GM12874 (cell line): ENCODE results near the gene PITPNC1.

Source experiments
- CTCF ChIP-seq: IDR thresholded peaks from 2 replicates; pipeline ENCODE4 v1.5.1; 2011; ENCODE audit warnings: low read depth, mild to moderate bottlenecking, control low read depth, low read length, moderate library complexity; ENCODE audit not compliant: insufficient read depth

PITPNC1 gene

GRCh38 chr17:67400193-67400592 lies 23.1 kb downstream of the PITPNC1 start:
- no peak for TF ChIP-seq CTCF

GRCh38 chr17:67401106-67401505 lies 24.0 kb downstream of the PITPNC1 start:
- no peak for TF ChIP-seq CTCF

GRCh38 chr17:67401598-67402504 lies 24.8 kb downstream of the PITPNC1 start:
- no peak for TF ChIP-seq CTCF

GRCh38 chr17:67403065-67403464 lies 26.0 kb downstream of the PITPNC1 start:
- TF ChIP-seq CTCF = no peak

GRCh38 chr17:67403483-67403882 lies 26.4 kb downstream of the PITPNC1 start:
- no peak for TF ChIP-seq CTCF

DNA sequence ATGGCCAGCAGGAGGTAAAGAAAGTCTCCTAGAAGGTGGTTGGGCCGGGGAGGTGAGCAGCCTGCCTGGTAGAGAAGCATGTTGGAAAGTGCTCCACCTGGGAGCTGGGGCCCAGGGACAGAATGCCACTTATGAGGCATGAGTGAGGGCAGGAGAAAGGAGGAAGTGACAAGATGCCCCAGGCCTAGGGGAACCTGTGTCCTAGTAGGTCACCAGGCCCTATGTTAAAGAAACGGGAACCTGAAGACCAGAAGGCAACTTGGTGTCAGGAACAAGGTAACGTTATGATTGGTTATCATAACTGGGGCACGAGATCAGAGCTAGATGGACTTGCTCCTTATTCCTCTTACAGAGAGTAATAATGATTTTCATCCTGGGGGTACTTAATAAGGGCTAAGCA lies 34.3 kb downstream of the PITPNC1 start:
- no peak for TF ChIP-seq CTCF

- TF ChIP-seq CTCF = no peak
Measured at GRCh38 chr17:67412032-67412431, 35.0 kb downstream of the PITPNC1 start.
